GM19468 (cell line): ENCODE measurements around the gene BEST2.

ENCODE experiments used
- ATAC-seq: cut with Tn5 transposase; IDR thresholded peaks from one replicate; pipeline ENCODE4 v1.9.1; 2021; ENCODE audit warnings: mild to moderate bottlenecking, moderate library complexity, moderate number of reproducible peaks; ENCODE audit not compliant: unreplicated experiment; ENCODE audit errors: extremely low read depth

The BEST2 gene

DNA sequence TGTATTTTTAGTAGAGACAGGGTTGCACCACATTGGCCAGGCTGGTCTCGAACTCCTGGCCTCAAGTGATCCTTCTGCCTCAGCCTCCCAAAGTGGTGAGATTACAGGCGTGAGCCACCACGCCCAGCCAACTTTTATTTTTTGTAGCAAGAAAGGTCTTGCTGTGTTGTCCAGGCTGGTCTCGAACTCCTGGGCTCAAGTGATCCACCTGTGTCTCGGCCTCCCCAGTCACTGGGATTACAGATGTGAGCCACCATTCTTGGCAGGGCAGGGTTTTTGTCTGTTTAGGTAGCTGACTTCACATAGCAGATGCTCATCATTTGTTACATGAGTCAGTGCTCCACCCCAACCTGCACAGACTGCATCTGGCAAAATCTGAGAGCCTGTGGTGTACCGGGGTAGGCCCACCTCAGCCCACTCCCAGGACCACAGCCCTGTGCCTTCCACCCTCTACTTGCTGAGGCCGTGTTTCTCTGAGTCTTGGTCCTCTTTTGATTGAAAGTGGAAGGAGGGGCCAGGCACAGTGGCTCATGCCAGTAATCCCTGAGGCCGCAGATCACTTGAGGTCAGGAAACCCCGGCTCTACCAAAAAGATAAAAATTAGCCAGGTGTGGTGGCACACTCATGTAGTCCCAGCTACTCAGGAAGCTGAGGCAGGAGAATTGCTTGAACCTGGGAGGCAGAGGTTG, 23.7 kb upstream of the BEST2 start:
- ATAC-seq, result no peak

DNA sequence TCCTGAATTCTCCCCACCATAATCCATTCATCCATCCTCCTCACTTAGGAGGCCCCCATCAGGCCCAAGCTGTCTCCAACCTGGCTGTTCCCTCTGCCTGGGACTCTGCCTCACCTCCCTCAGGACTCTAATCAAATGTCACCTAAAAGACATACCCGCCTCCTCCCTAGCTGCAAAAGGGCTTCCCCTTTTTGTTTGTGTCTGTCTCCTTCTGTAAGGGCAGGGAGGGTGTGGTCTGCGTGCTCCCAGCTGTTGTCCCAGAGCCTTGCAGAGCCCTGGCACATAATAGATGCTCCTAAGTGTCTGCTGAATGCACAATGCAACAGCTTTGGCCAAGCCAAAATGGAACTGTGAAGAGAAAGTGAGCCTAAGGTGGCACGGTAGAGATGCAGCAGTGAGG, 21.5 kb upstream of the BEST2 start:
- ATAC-seq, result no peak

DNA sequence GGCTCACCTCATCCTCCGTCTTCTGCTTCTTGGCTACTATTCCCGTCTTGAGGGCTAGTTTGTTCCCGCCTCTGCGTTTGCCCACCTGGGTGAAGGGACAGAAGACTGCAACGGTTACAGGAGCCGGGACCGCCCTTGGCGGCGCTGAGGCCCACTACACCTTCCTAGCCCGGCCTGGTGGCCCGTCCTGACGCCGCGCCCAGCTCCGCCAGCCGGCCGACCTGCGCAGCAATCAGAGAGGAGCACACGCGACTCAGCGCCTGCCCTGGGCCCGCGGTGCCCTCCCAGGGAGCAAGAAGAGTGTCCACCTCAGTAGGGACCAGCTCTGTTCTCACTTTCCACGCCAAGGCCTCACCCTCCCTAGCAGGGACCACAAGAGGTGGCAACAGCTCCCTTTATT, 20.3 kb upstream of the BEST2 start:
- ATAC-seq, result no peak

DNA sequence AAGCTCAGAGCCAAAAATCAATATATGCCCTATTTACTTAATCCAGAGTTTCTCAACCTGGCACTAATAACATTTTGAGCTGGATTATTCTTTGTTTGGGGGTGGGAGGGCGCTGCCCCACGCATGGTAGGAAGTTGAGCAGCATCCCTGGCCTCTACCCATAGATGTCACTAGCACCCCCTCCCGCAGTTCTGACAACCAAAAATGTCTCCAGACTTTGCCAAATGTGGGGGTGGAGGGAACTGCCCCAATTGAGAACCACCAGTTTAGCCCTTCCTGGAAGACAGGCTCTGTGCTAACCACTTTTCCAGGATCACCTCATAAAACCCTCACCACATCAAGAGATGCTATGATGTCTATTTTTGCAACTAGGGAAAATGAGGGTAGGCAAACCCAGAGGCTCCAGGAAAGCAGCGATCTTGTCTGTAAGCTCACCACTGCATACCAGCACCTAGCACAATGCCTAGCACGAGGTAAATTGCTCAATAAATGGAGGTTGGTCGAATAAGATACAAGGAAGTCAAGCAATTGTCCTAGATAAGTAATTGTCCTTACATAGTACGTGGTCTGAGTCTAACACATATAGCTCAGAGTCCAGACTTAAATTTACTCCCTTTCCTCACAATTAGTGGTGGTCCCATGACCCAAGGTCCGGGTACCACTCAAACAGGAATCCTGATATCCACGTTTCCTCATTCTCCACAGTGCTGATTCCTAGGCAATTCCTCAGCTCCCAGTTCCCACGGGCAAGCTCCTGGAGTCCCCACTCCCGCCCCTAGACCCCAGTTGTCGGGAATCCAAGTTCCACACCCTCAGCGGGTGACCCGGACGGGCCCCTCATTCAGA, 18.0 kb upstream of the BEST2 start:
- ATAC-seq, result no peak

GRCh38 chr19:12736995-12737834, 14.4 kb upstream of the BEST2 start, which contains the start of gene GET3:
TSS of gene GET3 (plus strand) at chr19:12737497. CDS start at chr19:12737506, 9 bp downstream.
- ATAC-seq, result peak; percentile 53

GRCh38 chr19:12737835-12738351, 13.7 kb upstream of the BEST2 start:
- ATAC-seq, result no peak

DNA sequence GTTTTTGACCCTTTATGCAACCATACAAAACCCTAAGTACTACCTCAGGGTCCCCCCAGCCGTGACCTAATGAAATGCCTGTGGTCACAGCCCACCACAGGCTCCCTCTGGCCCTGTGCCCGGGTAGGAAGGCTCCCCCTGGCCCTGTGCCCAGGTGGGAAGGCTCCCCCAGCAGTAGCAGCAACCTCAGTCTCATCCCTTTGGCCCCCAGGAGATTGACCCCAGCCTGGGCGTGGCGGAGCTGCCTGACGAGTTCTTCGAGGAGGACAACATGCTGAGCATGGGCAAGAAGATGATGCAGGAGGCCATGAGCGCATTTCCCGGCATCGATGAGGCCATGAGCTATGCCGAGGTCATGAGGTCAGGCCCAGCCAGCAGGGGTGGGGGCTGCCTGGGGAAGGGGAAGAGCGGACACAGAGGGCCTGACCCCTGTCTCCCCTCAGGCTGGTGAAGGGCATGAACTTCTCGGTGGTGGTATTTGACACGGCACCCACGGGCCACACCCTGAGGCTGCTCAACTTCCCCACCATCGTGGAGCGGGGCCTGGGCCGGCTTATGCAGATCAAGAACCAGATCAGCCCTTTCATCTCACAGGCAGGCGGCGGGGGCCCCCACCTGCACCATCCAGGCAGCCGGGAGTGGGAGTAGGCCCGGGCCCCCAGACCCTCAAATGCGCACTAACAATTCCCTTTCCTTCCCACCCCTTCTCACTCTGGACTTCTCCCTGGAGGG, 6.3 kb upstream of the BEST2 start:
- ATAC-seq, result no peak

DNA sequence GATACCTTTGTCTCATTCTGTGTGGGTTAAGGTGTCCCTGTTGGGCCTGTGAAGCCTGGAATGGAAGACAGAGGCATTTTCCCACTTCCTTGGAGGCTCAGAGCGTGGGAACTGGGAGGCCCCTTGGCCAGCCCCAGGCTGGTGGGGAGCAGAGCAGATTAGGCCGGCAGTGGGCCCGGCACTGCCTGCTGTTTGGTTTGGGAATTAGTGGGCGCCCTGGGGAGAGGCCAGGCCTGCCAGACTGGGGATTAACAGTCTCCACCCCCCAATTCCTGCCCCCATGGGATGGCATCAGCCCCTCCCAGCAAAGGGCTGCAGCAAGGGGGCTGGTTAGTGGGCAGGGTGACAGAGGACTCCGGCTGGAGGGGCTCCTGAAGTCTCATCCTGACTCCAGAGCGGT, 3.1 kb upstream of the BEST2 start:
- no peak for ATAC-seq

GRCh38 chr19:12749938-12750521, 1.6 kb upstream of the BEST2 start:
- no peak for ATAC-seq

DNA sequence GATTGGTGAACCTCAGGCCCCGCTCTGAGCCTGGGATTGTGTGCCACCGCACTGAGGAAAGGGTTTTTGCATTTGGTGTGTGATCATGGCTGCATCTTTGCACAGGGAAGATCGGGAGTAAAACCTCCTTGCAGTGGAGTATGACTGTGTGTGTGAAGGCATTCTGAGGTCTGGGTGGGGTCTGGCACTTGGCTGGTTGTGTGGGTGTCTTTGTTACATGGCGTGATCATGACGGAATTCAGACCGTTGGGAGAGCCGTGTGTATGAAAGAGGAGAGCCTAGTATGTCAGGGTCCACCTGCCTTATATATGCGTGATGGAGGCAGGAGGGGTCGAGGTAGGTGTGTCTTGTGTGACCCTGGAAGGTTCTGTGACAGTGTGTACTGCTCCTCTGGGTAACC, 740 bp upstream of the BEST2 start:
- ATAC-seq, result no peak

DNA sequence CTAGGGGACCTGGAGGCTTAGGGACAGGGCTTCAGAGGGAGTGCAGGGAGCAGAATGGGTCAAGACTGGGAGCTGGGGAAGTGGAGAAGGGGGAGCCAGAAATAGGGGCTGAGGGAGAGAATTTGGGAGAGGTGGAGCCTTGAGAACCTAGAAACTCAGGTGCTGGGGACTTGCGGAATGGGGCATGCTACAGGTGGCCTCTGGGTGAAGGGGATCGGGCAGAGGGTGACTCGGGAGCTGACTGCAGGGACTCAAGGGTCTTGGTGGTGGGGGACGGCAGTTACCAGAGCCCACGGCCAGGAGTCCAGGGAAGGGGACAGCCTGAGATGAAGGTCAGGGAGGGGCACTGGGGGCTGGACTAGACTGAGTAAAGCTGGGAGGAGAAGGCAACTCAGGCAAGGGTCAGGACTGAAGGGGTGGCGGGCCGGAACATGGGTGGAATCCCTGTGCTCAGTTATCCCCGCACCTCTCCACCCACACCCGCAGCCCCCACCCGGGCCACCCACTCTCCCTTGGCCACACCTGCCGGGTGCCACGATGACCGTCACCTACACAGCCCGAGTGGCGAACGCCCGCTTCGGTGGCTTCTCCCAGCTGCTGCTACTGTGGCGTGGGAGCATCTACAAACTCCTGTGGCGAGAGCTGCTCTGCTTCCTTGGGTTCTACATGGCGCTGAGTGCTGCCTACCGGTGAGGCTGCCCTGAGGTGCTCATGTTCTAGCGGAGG, 628 bp downstream of the BEST2 start:
- no peak for ATAC-seq

DNA sequence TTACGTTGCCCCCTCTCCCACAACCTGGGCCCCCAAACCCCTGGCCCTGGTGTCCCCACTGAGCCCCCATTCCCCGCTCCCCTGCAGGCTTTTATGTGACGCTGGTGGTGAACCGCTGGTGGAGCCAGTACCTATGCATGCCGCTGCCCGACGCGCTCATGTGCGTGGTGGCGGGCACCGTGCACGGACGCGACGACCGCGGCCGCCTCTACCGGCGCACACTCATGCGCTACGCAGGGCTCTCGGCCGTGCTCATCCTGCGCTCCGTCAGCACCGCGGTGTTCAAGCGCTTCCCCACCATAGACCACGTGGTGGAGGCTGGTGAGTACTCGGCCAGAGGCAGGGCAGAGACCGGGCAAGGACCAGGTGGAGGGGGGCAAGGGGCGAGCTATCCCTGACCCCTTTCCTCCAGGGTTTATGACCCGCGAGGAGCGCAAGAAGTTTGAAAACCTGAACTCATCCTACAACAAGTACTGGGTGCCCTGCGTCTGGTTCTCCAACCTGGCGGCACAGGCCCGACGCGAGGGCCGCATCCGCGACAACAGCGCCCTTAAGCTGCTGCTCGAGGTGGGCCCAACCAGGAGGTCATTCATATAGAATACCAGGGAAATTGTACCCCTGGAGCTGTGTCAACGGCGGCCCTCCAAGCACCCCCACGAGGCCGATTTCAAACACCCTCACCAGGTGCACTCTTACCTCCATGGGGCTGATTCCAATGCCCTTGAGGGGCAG, 3.0 kb downstream of the BEST2 start:
- no peak for ATAC-seq

DNA sequence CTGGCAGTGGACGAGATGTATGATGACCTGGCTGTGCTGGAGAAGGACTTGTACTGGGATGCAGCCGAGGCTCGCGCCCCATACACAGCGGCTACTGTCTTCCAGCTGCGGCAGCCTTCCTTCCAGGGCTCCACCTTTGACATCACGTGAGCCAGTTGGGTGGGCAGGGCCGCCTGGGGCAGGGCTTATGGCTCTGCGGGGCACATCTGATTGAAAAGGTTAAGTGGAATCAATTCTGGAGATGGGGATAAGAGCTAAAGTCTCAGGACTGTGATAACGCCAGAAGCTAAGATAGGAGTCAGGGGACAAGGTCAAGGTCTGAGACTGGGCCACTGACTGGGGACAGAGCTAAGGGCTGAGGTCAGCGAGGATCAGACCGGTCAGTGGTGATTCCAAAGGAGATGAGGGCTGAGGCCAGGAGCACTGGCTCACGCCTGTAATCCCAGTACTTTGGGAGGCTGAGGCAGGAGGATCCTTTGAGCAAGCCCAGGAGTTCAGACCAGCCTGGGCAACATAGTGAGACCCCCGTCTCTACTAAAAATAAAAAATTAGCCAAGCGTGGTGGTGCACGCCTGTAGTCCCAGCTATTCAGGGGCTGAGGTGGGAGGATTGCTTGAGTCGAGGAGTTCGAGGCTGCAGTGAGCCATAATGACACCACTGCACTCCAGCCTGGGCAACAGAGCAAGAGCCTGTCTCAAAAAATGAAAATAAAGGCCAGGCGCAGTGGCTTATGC, 4.7 kb downstream of the BEST2 start:
- ATAC-seq, result no peak

- no peak for ATAC-seq
Observed at GRCh38 chr19:12757544-12758274, 6.1 kb downstream of the BEST2 start.

DNA sequence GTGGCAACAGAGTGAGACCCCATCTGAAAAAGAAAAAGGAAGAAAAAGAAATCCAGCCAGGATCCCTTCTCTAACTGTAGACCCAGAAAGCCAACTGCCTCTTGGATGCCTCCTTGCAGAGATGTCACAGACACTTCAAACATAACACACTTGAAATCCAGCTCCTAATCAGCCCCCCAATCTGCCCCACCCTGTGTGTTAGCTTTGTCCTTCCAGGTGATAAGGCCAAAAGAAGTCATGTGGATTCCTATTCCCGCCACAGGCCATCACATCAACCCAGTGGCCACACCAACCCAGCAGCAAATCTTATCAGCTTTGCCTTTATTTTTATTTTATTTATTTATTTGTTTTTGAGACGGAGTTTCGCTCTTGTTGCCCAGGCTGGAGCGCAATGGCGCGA, 8.1 kb downstream of the BEST2 start:
- no peak for ATAC-seq

GRCh38 chr19:12763100-12763499, 11.5 kb downstream of the BEST2 start:
- ATAC-seq, result no peak

GRCh38 chr19:12764698-12765097, 13.1 kb downstream of the BEST2 start:
- no peak for ATAC-seq
